Loucy (cell line): ENCODE measurements around the gene TRAPPC6A.

Experiments
- H2AFZ ChIP-seq: fragments of 200-600 bp; sonication (generic); 2 replicates; pipeline ENCODE4 v1.6.0; 2016; ENCODE audit warnings: antibody characterized with exemption, mild to moderate bottlenecking, low read length, moderate library complexity
- H3F3A ChIP-seq: fragments of 200-600 bp; 2 replicates; pipeline ENCODE4 v1.6.0; 2016; ENCODE audit warnings: antibody characterized with exemption, low read depth, mild to moderate bottlenecking
- H3K27me3 ChIP-seq: fragments of 200-600 bp; sonication (generic); 2 replicates; pipeline ENCODE4 v1.6.1; 2014; ENCODE audit warnings: low read length, mild to moderate bottlenecking; ENCODE audit not compliant: insufficient read depth, poor library complexity, severe bottlenecking
- H3K36me3 ChIP-seq: fragments of 200-600 bp; sonication (generic); 2 replicates; pipeline ENCODE4 v1.6.1; 2016; ENCODE audit warnings: low read length; ENCODE audit not compliant: insufficient read depth
- H3K4me1 ChIP-seq: fragments of 200-600 bp; sonication (generic); 2 replicates; pipeline ENCODE4 v1.5.1; 2014; ENCODE audit warnings: low read length, mild to moderate bottlenecking; ENCODE audit not compliant: insufficient read depth, poor library complexity, severe bottlenecking
- H3K4me2 ChIP-seq: fragments of 200-600 bp; sonication (generic); 2 replicates; pipeline ENCODE4 v1.6.0; 2014; ENCODE audit warnings: antibody characterized with exemption, low read length, low read depth, mild to moderate bottlenecking; ENCODE audit not compliant: poor library complexity, severe bottlenecking
- H3K4me3 ChIP-seq: fragments of 200-600 bp; sonication (generic); 2 replicates; pipeline ENCODE4 v1.5.1; 2014; ENCODE audit warnings: low read length, mild to moderate bottlenecking, mixed read lengths; ENCODE audit not compliant: poor library complexity, severe bottlenecking
- H3K79me2 ChIP-seq: fragments of 200-600 bp; sonication (generic); 2 replicates; pipeline ENCODE4 v1.6.1; 2014; ENCODE audit warnings: low read length; ENCODE audit not compliant: insufficient read depth
- H3K9ac ChIP-seq: fragments of 200-600 bp; sonication (generic); 2 replicates; pipeline ENCODE4 v1.6.0; 2014; ENCODE audit warnings: mild to moderate bottlenecking, low read depth, low read length, moderate library complexity; ENCODE audit not compliant: poor library complexity, severe bottlenecking
- H3K9me2 ChIP-seq: fragments of 200-600 bp; sonication (generic); replicated peaks from 2 replicates; pipeline ENCODE4 v1.6.1; 2016; ENCODE audit warnings: low read depth, low read length, mixed read lengths
- H3K9me3 ChIP-seq: fragments of 200-600 bp; sonication (generic); 2 replicates; pipeline ENCODE4 v1.6.1; 2014; ENCODE audit warnings: mild to moderate bottlenecking, antibody characterized with exemption, low read length, low read depth; ENCODE audit not compliant: insufficient read depth
- H4K20me1 ChIP-seq: fragments of 200-600 bp; sonication (generic); 2 replicates; pipeline ENCODE4 v1.6.0; 2014; ENCODE audit warnings: antibody characterized with exemption, low read length, mild to moderate bottlenecking; ENCODE audit not compliant: insufficient read depth, poor library complexity, severe bottlenecking
- CTCF ChIP-seq: fragments of 200-600 bp; sonication (generic); conservative IDR thresholded peaks from 2 replicates; pipeline ENCODE4 v1.5.1; 2014; ENCODE audit warnings: mild to moderate bottlenecking, antibody characterized with exemption, low read length
- EZH2phosphoT487 ChIP-seq: fragments of 200-600 bp; IDR thresholded peaks from 2 replicates; pipeline ENCODE4 v1.6.1; 2018; ENCODE audit warnings: antibody characterized with exemption, mild to moderate bottlenecking, moderate library complexity, borderline replicate concordance

TRAPPC6A gene

GRCh38 chr19:45217957-45218334 lies 39.9 kb upstream of the TRAPPC6A start:
- Histone ChIP-seq H3K4me2 (no peak overlapping the region), H3K36me3 (no peaks in the 10 kb centered on the region), H3K9ac (no peak overlapping the region), H3K4me1 (no peaks in the 10 kb centered on the region), H3K79me2 (no peaks in the 10 kb centered on the region), H4K20me1 (no peaks in the 10 kb centered on the region), H3K27me3 (no peaks in the 10 kb centered on the region), H3K9me3 (no peaks in the 10 kb centered on the region), H3K9me2 (no peaks in the 10 kb centered on the region), H3K4me3 (no peak overlapping the region), H2AFZ (no peak overlapping the region), H3F3A (no peaks in the 10 kb centered on the region)
- TF ChIP-seq EZH2phosphoT487: no peak
- TF ChIP-seq CTCF: no peak

- TF ChIP-seq EZH2phosphoT487 (no peak), CTCF (no peak)
- H3K4me3 ChIP-seq: no peak overlapping the region
Observed at GRCh38 chr19:45217193-45217956, 39.3 kb upstream of the TRAPPC6A start.

GRCh38 chr19:45216667-45217066 lies 38.6 kb upstream of the TRAPPC6A start:
- no peaks in the 10 kb centered on the region for H3K9me3 ChIP-seq
- no peak overlapping the region for H3K4me3 ChIP-seq
- H3F3A ChIP-seq: no peaks in the 10 kb centered on the region
- TF ChIP-seq EZH2phosphoT487 (no peak), CTCF (no peak)
- no peak overlapping the region for H3K9ac ChIP-seq
- no peaks in the 10 kb centered on the region for H3K4me1 ChIP-seq
- H3K36me3 ChIP-seq: no peaks in the 10 kb centered on the region
- no peak overlapping the region for H3K4me2 ChIP-seq
- no peaks in the 10 kb centered on the region for H3K27me3 ChIP-seq
- H4K20me1 ChIP-seq: no peaks in the 10 kb centered on the region
- H3K9me2 ChIP-seq: no peaks in the 10 kb centered on the region
- no peaks in the 10 kb centered on the region for H3K79me2 ChIP-seq
- no peak overlapping the region for H2AFZ ChIP-seq

More at GRCh38 chr19:45217193-45217956, 39.3 kb upstream of the TRAPPC6A start:
- Histone ChIP-seq H3K4me1 (no peaks in the 10 kb centered on the region), H3K4me2 (no peak overlapping the region), H3F3A (no peaks in the 10 kb centered on the region), H3K9me2 (no peaks in the 10 kb centered on the region), H3K9ac (no peak overlapping the region), H3K27me3 (no peaks in the 10 kb centered on the region), H4K20me1 (no peaks in the 10 kb centered on the region), H3K36me3 (no peaks in the 10 kb centered on the region), H3K79me2 (no peaks in the 10 kb centered on the region), H2AFZ (no peak overlapping the region), H3K9me3 (no peaks in the 10 kb centered on the region)
